Urinary bladder (tissue), 4 donors: ENCODE results near the gene SMIM7. TPM values are rescaled to one million over a fixed set of nuclear protein-coding genes. Genes with fewer than 3 reads are reported as not detected.

Experiments
- DNase-seq: peaks from one replicate; pipeline ENCODE4 v3.0.0-alpha.2; 2015; ENCODE audit errors: extremely low spot score
- H3K27ac ChIP-seq: one replicate; pipeline ENCODE4 v1.5.1; 2013; ENCODE audit warnings: low read depth, mild to moderate bottlenecking, moderate library complexity
- H3K36me3 ChIP-seq: one replicate; pipeline ENCODE4 v1.6.1; 2013; ENCODE audit warnings: mild to moderate bottlenecking, moderate library complexity; ENCODE audit not compliant: insufficient read depth
- H3K4me1 ChIP-seq: one replicate; pipeline ENCODE4 v1.6.1; 2013; ENCODE audit warnings: mild to moderate bottlenecking, moderate library complexity; ENCODE audit not compliant: insufficient read depth
- H3K4me3 ChIP-seq: one replicate; pipeline ENCODE4 v1.5.1; 2013; ENCODE audit warnings: low read depth, low read length
- WGBS: extraction: QIAGEN DNeasy Blood & Tissue Kit; methylation state at CpG from one replicate; pipeline ENCODE4 v1.1.7; 2013; 5-methylcytosine and 5-hydroxymethylcytosine counted together
- polyA plus RNA-seq: library from polyadenylated mRNA; stranded (reverse); fragments of 200-250 nt; gene quantifications from one replicate; pipeline ENCODE4 v1.2.3, GENCODE V29; 2013
- total RNA-seq: library from RNA; depleted of rRNA; stranded (reverse); fragments of >200 nt; gene quantifications from one replicate; pipeline ENCODE4 v1.2.3, GENCODE V29; 2014
- donor health status: healthy with polysubstance abuse.
- donor health status: healthy.

The SMIM7 gene
- total and polyA plus RNA-seq, 2 donors, result 73.8 to 84.3 TPM

DNA sequence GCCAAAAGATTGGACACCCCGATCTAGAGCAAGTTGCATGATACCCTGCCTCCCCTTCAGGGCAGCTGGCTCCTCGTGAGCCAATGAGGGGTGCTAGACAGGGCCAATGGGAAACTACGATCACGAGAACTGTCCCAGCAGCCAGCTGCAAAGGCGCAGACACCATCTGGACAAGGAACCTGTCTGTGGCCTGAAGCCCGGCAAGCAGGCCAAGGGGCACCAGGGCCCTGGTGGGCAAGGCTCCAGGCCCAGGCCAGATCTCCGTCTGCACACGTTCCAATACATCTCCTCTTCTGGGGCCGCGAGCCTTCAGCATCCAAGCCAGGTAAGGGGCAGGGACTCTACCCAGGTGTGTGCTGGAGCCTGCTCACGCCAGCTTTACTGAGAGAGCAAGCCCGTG, 52.1 kb downstream of the SMIM7 start:
- Histone ChIP-seq H3K4me1 (no peaks in the 10 kb centered on the region), H3K27ac (peak overlapping the region; percentile 73), H3K36me3 (no peaks in the 10 kb centered on the region), H3K4me3 (no peak overlapping the region)
- whole genome bisulfite sequencing, result 79% methylated on average over 12 of the region's 12 CpGs
- no peak for DNase-seq

DNA sequence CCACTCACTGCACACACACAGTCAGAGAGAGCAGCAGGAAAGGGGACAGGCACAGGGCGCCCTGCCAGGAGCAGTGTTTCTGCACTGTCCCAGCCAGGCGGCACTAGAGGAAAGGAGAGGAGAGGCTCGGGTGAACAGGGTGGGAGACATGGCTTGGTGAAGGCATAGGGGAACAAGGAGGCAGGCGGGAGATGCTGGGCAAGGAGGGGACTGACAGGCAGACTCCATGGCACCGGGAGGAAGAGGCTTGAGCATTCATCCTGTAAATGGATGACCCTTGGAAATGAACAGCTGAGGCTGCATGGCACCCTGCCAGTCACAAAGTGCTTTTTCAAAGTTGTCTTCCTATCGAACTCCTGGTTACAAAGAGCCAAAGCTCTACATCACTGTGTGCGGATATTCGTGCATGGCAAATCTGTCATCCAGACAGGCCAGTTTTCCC, 54.4 kb downstream of the SMIM7 start:
- no peak overlapping the region for H3K4me3 ChIP-seq
- no peak overlapping the region for H3K27ac ChIP-seq
- DNase-seq, result no peak
- no peaks in the 10 kb centered on the region for H3K36me3 ChIP-seq
- no peaks in the 10 kb centered on the region for H3K4me1 ChIP-seq
- 62% methylated on average over 8 of the region's 8 CpGs for WGBS

DNA sequence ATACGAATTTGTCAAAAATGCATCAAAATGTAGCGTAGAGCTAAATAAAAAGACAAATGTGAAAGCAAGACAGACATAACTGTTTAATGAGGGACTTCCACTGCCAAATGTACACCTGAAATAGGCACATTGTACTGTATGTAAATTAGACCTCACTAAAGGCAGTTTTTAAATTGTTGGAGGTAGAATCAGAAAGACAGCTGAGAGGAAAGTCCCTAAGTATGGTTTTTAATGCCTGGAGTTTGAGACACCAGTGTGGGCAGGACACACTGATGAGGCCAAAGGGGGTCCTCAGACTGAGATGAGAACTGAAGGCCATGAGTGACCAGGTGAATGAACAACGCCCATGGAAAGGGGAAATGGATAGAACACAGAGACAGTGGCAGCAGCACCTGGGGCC, 54.8 kb downstream of the SMIM7 start:
- Histone ChIP-seq H3K4me1 (no peaks in the 10 kb centered on the region), H3K4me3 (no peak overlapping the region), H3K36me3 (no peaks in the 10 kb centered on the region), H3K27ac (no peak overlapping the region)
- DNase-seq, result no peak
- 93% methylated on average over 3 of the region's 3 CpGs for WGBS

DNA sequence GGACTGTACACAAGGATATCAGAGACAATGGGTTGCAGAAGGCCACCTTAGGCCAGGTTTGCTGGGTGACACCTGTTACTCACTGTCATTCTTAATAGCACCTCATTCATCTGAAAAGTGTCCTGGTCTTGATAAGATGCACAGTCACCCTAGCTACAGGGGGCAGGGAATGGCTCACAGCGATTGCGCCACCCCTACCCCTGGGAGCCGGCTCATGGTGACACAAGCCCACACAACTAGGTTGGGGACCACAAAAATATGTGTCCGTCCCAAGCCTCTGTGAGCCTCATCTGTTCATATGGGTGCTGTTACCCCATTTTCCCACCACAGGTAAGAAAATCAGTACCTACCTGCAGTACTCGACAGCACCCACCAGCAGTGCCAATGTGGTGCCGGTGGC, 55.3 kb downstream of the SMIM7 start:
- H3K4me3 ChIP-seq, result no peak overlapping the region
- no peak overlapping the region for H3K27ac ChIP-seq
- no peaks in the 10 kb centered on the region for H3K4me1 ChIP-seq
- WGBS, result 96% methylated on average over 6 of the region's 6 CpGs
- no peak for DNase-seq
- H3K36me3 ChIP-seq, result no peaks in the 10 kb centered on the region

DNA sequence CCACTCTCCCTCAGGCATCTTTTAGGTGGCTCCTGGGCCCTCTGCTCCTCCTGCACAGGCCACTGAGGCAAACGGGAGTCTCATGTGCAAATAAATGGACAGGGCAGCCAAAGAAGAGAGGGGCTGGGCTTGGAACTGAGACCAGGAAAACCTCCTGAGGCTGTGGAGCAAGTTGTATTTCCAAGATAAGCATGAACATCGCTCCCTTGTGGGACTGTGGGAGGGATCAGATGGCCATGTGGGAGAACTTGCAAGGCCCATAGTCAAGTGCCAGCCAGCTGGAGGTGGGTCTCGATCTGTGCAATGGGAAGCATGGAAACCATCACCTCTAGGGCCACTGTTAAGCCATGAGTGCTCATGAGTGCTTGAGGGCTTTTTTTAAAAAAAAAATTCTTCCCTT, 56.9 kb downstream of the SMIM7 start:
- no peaks in the 10 kb centered on the region for H3K4me1 ChIP-seq
- WGBS, result 72% methylated on average over 3 of the region's 3 CpGs
- H3K4me3 ChIP-seq, result no peak overlapping the region
- no peak for DNase-seq
- H3K36me3 ChIP-seq, result no peaks in the 10 kb centered on the region
- H3K27ac ChIP-seq, result no peak overlapping the region

DNA sequence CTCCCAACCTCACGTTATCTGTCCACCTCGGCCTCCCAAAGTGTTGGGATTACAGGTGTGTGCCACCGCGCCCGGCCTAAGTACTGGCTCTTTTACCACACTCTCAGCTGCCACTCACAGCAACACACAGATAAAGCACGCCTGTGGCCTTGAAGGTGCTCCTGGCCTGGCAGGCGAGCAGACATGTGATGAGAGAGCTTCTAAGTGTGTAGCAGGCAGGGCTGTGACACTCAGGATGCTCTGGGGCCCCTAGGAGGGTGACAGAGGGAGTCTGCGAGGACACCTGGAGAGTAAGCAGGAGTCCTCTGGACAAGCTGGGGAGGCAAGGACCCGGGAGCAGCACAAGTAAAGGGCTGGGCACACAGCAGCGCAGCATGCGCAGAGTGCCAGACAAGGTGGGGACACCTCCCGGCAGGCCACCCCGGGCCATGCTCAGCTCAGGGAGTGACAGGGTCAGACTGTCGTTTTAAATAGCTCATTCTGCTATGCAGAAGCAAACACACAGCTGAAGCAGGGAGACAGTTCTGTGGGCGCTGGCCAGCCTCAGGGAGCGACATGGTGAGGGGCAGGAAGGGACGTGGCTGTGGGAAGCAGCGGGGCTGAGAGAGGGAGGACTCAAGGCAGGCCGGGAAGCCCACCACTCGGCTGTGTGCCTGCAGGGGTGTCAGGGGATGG, 58.4 kb downstream of the SMIM7 start:
- Histone ChIP-seq H3K36me3 (no peaks in the 10 kb centered on the region), H3K4me1 (no peaks in the 10 kb centered on the region), H3K27ac (no peak overlapping the region), H3K4me3 (no peak overlapping the region)
- WGBS, result 94% methylated on average over 20 of the region's 20 CpGs
- no peak for DNase-seq

DNA sequence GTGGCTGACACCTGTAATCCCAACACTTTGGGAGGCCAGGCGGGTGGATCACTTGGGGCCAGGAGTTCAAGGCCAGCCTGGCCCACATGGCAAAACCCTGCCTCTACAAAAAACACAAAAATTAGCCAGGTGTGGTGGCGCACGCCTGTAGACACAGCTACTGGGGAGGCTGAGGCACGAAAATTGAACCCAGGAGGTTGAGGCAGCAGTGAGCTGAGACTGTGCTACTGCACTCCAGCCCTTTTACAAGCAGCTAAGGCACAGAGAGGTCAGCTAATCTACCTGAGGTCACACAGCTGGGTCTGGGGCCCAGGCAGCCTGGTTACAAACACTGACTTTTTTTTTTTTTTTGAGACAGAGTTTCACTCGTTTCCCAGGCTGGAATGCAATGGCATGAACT, 59.1 kb downstream of the SMIM7 start:
- 92% methylated on average over 5 of the region's 5 CpGs for WGBS
- DNase-seq, result no peak
- Histone ChIP-seq H3K4me1 (no peaks in the 10 kb centered on the region), H3K27ac (no peak overlapping the region), H3K36me3 (no peaks in the 10 kb centered on the region), H3K4me3 (no peak overlapping the region)

DNA sequence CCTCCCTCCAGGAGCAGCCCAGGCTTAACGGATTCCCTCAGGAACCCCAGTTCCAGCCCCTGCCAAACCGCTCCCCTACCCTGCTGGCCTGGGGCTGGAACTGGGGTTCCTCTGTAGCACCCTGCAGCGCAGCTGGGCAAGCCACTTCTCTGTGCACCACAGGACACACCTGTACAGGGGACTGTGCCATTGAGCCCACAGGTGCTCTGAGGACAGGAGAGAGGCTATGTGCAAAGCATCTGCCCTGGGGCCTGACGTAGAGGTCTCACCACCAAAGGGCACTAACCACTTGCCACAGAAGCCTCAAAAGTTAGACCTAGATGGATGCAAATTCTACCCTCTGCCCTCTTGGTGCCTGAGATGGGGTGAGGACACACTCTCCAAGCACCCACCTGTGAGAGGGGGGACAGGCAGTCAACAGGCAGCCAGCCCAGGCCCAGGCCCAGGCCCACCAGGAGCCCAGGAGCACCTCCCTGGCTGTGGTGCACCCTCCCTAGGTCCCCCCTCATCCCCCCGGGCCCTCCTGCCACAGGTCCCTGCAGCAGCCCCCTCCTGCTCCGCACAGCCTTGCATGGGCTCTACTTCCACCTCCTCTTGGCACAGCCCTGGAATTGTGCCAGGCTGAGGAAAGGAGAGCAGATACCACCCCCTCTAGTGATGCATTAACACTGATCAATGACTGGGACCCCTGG, 60.1 kb downstream of the SMIM7 start:
- no peak for DNase-seq
- Histone ChIP-seq H3K36me3 (no peaks in the 10 kb centered on the region), H3K4me1 (no peaks in the 10 kb centered on the region), H3K27ac (no peak overlapping the region), H3K4me3 (no peak overlapping the region)
- 85% methylated on average over 6 of the region's 6 CpGs for WGBS

DNA sequence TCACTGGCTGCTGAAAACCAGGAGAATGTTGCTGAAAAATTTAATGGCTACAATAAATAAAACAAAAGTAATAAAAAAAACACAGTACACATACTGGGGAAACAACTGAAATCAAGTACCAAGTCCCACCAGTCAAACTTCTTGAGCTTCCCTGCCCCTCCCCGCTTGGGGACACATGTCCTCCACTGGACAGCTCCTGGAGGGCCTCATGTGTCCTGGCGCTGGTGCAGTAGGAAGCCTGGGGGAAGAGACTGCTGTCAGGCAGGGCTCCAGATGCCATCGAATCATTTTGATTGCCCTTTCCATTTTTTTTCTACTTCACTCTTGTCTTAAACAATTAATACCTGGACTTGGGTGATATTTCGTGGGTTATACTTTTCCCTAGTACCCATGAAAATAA, 61.1 kb downstream of the SMIM7 start:
- no peak for DNase-seq
- Histone ChIP-seq H3K4me1 (no peaks in the 10 kb centered on the region), H3K27ac (no peak overlapping the region), H3K36me3 (no peaks in the 10 kb centered on the region), H3K4me3 (no peak overlapping the region)
- WGBS, result 62% methylated on average over 4 of the region's 4 CpGs

DNA sequence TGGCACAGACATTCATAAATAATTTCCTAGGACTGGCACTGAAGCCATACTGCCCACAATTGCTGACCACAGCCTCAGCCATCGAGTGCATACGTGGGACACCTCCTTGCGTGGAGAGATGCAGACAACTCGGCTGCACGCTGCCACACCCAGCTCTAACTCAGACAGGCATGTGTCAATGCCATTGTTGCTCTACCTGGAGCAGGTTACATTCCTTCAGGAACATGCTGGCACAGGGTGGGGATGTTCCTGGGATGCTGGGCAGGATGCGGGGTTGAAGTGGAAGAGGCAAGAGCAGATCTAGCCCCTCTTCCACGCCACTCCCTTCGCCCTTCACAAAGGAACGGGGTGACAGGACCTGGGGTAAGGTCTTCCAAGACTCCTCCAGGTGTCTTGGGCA, 63.5 kb downstream of the SMIM7 start:
- Histone ChIP-seq H3K27ac (no peak overlapping the region), H3K4me1 (no peaks in the 10 kb centered on the region), H3K36me3 (no peaks in the 10 kb centered on the region), H3K4me3 (no peak overlapping the region)
- DNase-seq, result no peak
- 94% methylated on average over 9 of the region's 9 CpGs for WGBS

Other genes starting within 250 kb of the SMIM7 start
- 18.6 TPM for gene EPS15L1, start 188.2 kb downstream of the SMIM7 start, total RNA-seq
- 28.3 TPM for gene EPS15L1, start 188.2 kb downstream of the SMIM7 start, polyA plus RNA-seq
- gene CALR3, start 164.0 kb downstream of the SMIM7 start, total RNA-seq, result not detected
- gene CALR3, start 164.0 kb downstream of the SMIM7 start, polyA plus RNA-seq, result not detected
- gene C19orf44, start 163.8 kb downstream of the SMIM7 start, total RNA-seq, result 4.7 TPM
- gene C19orf44, start 163.8 kb downstream of the SMIM7 start, polyA plus RNA-seq, result 6.2 TPM
- gene CHERP, start 117.7 kb downstream of the SMIM7 start, total RNA-seq, result 12.8 TPM
- 27.2 TPM for gene CHERP, start 117.7 kb downstream of the SMIM7 start, polyA plus RNA-seq
- 18.9 TPM for gene SLC35E1, start 87.7 kb downstream of the SMIM7 start, total RNA-seq
- gene SLC35E1, start 87.7 kb downstream of the SMIM7 start, polyA plus RNA-seq, result 22.8 TPM
- gene MED26, start 31.9 kb downstream of the SMIM7 start, total RNA-seq, result 3.5 TPM
- 7.6 TPM for gene MED26, start 31.9 kb downstream of the SMIM7 start, polyA plus RNA-seq
- gene TMEM38A, start 995 bp upstream of the SMIM7 start, total RNA-seq, result 8.0 TPM
- gene TMEM38A, start 995 bp upstream of the SMIM7 start, polyA plus RNA-seq, result 4.2 TPM
- gene NWD1, start 59.7 kb upstream of the SMIM7 start, total RNA-seq, result 0.74 TPM
- gene NWD1, start 59.7 kb upstream of the SMIM7 start, polyA plus RNA-seq, result 0.14 TPM
- gene SIN3B, start 169.3 kb upstream of the SMIM7 start, total RNA-seq, result 32.9 TPM
- gene SIN3B, start 169.3 kb upstream of the SMIM7 start, polyA plus RNA-seq, result 33.3 TPM
- 0.63 TPM for gene F2RL3, start 228.9 kb upstream of the SMIM7 start, total RNA-seq
- 5.4 TPM for gene F2RL3, start 228.9 kb upstream of the SMIM7 start, polyA plus RNA-seq